HG03097 (cell line): Measurements from ENCODE around the gene RGL3.
A peak's percentile ranks its signal among the peaks of the same experiment; 100 is the strongest.
"Not testable (repeated sequence)": the region's sequence is repeated elsewhere in the genome, so short reads cannot be mapped to it uniquely, and the experiment has no call there.

Experiments
- ATAC-seq: cut with Tn5 transposase; IDR thresholded peaks from one replicate; pipeline ENCODE4 v1.9.1; 2021; ENCODE audit not compliant: unreplicated experiment, low FRiP score

The RGL3 gene

DNA sequence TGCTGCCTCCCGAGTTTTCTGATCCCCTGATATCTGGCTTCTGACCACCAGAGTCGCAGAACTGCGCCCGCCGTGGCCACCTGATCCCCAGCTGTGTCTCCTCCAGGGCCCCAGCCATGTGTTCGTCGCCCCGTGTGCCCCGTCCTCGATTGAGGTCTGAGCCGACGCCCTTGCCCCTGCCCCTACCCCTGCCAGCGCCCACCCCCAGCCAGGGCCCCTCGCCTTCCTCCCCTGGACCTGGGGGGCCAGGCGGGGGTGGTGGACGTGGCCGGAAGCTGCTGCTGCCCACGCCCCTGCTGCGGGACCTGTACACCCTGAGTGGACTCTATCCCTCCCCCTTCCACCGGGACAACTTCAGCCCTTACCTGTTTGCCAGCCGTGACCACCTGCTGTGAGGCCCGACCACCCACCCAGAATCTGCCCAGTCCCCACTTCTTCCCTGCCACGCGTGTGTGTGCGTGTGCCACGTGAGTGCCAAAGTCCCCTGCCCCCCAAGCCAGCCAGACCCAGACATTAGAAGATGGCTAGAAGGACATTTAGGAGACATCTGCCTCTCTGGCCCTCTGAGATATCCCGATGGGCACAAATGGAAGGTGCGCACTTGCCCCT lies 54.7 kb downstream of the RGL3 start:
- ATAC-seq: no peak

DNA sequence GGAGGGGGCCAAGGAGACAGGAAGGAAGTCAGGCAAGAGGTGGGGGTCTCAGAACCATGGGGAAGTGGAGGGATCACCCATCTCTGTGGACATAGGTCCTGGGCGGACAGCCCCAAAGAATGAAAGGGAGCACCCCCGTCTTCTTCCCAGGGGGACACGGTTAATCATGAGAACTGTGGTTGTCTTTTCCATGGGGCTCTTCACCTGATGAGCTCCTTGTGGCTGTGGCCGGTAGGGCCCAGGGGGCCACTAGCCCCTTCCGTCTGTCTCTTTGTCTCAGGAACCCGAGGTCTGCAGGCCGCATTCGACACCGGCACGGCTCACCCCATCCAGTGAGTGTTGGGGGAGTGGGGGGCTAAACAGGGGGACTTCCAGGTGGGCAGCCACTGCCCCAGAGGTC lies 55.2 kb downstream of the RGL3 start:
- no peak for ATAC-seq

DNA sequence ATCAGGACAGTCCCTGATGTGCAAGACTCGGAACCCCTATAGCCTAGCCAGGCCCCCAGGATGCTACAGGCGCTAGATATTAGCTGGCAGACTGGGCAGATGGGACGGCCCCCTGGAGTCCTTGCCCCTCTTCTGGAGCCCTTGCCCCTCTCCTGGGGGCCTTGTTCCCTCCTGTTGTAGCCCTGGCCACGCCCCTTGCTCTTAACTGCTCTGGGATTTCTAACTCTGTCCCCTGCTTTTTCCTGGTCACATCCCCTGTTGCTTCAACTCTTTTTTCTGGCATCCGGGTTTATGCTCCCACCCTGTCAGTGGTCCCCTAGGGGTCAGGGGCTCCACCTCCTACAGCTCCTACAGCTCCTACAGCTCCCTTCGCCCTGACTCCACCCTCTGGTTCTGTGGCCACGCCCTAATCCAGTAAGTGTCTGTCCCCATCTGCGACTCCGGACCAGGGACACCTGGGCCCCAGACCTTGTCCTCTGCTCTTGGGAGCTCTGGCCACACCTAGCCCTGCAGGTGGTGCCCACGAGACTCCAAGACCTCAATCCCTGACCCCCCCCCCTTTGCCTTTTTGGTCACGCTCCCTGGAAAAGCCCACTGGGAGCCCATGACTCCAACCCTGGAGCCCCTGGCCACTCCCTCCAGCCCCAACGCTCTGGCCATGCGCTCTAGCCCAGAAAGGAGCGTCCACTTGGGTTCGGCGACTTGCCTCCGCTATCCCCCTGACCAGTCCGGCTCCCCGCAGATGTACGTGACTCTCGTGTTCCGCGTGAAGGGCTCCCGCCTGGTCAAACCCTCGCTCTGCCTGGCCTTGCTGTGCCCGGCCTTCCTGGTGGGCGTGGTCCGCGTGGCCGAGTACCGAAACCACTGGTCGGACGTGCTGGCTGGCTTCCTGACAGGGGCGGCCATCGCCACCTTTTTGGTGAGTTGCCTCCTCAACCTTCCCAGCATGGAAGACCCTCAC lies 57.1 kb downstream of the RGL3 start:
- no peak for ATAC-seq

DNA sequence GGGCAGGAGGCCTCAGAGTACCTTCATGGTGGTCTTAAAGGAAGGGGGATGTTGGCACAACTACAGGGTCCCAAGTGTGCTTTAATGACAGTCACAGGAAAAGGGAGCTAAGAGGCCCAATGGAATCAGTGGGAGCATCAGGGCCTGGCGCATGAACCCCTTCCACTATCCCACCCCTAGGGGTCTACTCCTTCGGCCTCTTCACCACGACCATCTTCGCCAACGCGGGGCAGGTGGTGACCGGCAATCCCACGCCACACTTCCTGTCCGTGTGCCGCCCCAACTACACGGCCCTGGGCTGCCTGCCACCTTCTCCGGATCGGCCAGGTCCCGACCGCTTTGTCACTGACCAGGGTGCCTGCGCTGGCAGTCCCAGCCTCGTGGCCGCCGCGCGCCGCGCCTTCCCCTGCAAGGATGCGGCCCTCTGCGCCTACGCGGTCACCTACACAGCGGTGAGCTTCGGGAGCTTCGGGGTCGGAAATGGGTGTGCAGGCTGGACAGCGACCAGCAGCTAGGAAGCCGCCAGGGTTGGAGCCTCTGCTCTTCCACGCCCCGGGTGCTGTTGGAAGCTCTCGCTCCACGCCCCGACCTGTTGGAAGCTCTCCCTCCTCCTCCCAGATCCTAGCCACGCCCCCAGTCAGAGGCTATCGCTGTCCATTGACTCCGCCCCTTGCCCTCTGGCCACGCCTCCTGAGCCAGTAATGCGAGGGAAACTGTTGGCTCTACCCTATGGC lies 57.9 kb downstream of the RGL3 start:
- no peak for ATAC-seq

DNA sequence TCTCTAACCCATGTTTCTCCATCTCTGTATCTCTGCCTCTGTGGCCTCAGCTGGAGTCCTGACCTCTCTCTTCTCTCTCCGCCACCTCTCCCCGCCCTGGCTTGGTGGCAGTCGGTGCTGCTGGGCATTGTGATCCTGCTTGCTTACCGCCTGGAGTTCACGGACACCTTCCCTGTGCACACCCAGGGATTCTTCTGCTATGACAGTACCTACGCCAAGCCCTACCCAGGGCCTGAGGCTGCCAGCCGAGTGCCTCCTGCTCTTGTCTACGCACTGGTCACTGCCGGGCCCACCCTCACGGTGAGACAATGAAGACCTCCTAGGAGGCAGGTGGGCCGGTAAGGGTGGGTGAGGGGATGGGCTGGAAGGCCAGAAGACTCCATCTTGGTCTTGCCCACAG lies 59.7 kb downstream of the RGL3 start:
- no peak for ATAC-seq

DNA sequence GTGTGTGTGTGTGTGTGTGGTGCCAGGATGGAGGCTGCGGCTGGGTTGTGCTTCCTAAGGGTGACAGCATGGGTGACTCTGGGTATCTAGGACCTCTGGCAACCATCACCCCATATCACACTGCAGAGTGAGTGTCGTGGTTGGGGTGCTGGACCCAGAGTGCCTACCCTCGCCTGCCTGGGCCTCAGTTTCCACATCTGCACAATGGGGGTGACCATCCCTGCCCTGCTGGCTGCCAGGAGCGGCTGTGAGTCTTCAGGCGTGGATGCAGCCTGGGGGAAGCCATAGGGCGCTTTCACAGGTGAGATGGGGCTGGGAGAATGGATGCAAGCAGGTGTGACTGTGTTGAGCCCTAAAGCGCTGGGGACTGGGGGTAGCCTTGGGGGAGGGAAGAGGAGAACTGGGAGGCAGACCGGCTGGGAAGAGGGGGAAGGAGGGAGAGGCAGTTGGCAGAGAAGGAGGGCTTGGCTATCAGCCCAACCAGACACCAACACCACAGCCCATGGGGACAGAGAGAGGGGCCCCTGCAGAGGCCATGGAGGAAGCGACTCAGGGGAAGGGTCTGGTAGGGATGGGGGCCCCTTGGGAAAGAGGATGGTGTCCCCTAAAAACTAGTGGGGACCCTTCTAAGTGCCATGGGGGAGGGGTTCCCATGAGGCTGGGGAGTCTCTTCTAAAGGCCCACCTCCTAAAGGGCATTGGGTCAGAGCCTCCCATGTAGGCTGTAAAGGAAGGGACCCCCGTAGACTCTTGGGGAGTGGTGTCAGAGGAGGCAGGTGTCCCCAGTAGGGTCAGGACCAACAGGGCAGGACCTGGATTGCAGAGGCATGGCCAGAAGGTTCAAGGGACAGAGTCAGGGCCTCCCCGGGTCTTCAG lies 62.2 kb downstream of the RGL3 start:
- no peak for ATAC-seq

DNA sequence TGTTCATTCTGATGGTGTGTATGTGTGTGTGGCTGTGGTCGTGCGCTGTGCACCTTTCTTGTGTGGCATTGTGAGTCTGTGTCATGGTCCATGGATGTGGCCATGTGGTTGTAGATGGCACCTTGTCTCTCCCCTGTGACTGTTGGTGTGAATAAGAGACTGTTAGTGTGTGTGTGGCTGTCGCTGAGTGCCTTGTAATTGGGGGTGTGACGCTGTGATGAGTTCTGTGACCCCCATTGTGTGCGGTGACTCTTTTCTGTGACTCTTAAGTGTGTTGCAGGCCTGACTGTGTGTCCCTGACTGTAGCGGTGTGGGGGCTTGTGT lies 63.1 kb downstream of the RGL3 start:
- ATAC-seq: no peak

DNA sequence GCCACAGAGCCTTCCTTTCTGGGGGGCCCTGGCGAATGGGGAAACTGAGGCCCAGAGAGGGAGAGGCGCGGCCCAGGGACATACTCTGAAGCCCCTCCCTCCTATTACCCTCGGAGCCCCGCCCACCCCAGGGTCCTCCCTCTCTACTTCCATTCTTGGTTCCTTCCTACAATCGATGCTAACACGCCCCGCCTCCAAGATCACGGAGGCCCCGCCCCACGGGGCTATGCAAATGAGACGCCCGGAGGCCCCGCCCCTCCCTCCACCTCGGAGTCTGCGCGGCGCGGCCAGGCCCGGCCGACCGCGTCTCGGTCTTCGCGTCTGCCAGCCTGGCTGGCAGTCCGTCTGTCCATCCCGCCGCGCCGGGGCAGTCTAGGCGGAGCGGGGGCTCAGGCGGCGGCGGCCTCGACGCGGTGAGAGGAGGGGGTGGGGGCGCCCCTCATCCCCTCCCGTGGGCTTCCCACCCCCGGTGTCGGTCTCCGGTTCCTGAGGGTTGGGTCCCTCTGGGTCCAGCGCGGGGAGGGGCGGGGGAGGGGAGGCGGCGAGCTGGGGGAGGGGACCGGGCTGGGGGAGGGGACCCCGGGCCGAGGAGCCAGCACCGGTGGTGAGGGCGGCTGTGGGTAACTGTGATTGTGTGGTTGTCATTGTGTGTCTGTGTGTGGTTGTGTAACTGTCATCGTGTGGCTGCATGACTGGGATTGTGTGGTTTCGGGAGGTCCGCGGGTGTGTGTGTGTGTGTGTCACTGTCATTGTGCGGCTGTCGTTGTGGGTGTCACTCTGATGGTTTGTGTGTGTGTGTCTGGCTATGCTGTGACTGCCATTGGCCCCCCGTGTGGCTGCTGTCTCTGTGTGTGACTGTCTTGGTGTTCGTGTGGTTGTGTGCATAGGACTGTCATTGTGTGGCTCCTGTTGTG lies 63.7 kb downstream of the RGL3 start, which contains the start of gene PLPPR2:
Gene PLPPR2 (plus strand): TSS at position 273 of the 914 bp plus-strand sequence. CDS start 2,242 bp downstream, outside the sequence.
- ATAC-seq: no peak

DNA sequence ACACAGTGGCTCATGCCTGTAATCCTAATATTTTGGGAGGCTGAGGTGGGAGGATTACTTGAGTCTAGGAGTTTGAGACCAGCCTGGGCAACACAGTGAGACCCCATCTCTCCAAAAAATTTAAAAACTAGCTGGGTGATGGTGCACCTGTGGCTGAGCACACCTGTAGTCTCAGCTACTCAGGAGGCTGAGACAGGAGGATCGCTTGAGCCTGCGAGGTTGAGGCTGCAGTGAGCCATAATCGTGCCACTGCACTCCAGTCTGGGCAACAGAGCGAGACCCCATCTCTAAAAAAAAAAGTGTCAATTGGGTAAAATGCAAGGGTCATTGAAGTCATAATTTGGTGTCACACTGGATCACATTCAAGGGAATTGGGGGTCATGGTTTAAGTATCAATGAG lies 65.0 kb downstream of the RGL3 start:
- not testable (repeated sequence) for ATAC-seq

DNA sequence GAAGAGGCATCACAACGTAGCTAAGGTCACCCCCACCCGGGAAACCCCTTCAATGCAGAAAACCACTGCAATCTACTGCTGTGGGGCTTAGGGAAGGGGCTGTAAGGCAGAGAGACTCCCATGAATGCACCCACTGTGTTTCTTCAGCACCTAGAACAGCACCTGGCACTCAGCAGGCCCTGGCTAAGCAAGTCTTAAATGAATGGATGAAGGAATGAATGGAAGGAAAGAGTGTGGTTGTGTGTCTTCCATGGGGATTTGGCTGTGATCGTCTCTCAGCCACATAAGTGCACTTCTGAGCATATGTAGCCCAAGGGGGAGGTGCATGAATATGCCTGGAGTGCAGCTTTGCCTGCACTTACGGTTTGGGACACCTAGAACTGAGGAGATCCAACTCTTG lies 69.9 kb downstream of the RGL3 start:
- ATAC-seq: no peak

DNA sequence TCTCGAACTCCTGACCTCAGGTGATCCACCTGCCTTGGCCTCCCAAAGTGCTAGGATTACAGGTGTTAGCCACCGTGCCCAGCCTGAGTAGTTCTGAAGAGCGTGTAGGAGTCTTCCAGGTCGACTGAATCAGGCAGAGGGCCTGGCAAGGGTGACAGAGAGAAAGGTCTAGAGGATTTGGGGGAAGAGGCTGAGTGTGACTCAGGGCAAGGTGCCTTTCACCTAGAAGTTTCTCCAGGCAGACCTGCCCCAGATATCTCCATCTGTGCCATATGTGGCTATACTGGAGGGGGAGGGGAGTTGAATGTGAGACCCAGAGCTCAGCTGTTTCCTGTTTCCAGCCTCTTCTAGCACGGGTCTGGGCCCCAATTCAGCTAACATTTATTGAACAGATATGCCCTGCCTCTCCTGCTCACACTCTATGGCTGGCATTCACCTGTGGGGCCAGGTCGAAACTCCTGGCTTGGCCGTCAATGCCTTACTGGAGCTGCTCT lies 71.5 kb downstream of the RGL3 start:
- no peak for ATAC-seq

DNA sequence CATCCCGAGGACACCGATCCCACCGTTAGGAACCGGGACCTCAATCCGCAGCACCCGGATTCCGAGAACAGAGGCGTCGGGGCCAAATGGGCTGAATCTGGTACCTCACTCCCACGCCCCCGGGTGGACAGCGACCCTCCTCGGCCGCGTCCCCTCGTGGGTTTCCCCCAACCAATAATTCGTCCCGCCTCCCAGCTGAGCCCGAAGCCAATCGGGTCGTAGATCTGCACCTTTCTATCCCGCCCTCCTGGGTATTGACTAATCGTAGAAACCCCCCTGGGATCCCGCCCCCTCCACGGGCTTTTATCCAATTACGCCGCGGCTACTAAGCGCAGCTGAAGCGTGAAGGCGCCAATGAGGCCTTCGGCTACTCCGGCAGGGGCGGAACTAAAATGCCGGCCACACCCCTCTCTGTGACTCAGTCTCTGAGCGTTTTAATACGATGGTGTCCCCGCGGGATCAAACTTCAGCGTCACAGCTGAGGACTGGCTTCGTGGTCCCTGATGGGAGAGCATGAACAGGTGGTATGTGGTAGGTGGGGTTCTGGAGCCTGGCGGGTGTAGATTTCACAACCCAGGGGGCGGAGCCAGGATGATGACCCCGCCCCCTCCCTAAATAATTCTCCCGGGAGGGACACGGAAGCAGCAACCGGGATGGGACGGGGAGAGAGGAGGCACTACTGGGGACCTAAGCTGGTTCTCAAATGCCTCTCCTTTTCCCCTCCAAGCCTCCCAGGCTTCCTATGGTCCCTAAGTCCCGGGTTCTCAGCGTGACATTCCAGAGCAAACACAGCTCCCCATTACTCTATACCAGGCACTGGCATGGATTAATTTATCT lies 72.8 kb downstream of the RGL3 start, which contains the start of the genes CCDC159 and TMEM205:
Gene CCDC159 (plus strand): TSS at position 416 of the 837 bp plus-strand sequence. CDS start 88 bp downstream, at position 504.
Gene TMEM205 (minus strand): TSS at position 165 of the 837 bp plus-strand sequence. CDS start 649 bp downstream, outside the sequence.
- ATAC-seq: peak; percentile 92

DNA sequence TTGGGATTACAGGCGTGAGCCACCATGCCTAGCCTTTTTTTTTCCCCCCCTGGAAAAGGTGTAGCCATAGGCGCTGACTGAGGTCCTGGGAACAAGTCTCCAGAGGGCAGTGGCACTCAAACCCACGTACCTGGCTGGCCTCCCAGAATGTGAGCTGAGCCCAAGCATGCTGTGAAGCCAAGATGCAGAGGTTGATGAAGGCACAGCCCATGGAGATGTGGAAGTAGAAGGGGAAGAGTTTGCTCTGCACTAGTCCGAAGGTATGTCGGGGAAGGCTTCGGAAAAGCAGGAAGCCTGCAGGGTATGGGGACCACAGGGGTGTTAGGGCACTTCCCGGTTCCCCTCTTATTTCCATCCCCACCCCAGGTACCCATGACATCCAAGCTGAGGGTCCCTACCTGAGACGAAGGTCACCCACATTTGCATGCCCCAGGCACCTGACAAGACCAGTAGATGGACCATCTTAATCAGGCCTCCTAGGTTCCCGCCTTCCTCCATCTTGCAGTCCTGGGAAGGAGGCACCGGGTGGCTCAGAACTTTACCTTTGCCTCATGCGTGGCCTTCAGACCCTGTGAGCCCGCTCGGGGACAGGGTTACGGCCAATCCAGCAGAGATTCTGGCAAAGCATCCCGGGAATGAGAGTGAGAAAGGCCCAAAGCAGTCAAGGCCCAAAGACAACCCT lies 73.9 kb downstream of the RGL3 start:
- no peak for ATAC-seq
